H9 (cell line): Measurements from ENCODE around the gene VEGFC. TPM values are rescaled to one million over a fixed set of nuclear protein-coding genes. Genes with fewer than 3 reads are reported as not detected.

ENCODE experiments used
- DNase-seq: peaks from one replicate; pipeline ENCODE4 v3.0.0-alpha.2; 2017
- H2AFZ ChIP-seq: one replicate; pipeline ENCODE4 v1.6.1; 2013; ENCODE audit warnings: mild to moderate bottlenecking, low read length, control low read depth, moderate library complexity
- H2AK5ac ChIP-seq: 2 replicates; pipeline ENCODE4 v1.6.1; 2013; ENCODE audit warnings: low read length, control low read depth, mixed read lengths; ENCODE audit not compliant: insufficient read length
- H2BK120ac ChIP-seq: one replicate; pipeline ENCODE4 v1.6.1; 2013; ENCODE audit warnings: low read depth, mild to moderate bottlenecking, low read length, control low read depth, inconsistent platforms; ENCODE audit not compliant: poor library complexity, severe bottlenecking
- H2BK12ac ChIP-seq: 2 replicates; pipeline ENCODE4 v1.6.1; 2013; ENCODE audit warnings: low read length, control low read depth, mixed read lengths, low read depth; ENCODE audit not compliant: insufficient read length
- H2BK15ac ChIP-seq: 2 replicates; pipeline ENCODE4 v1.6.1; 2013; ENCODE audit warnings: low read depth, low read length, control low read depth
- H2BK20ac ChIP-seq: one replicate; pipeline ENCODE4 v1.6.1; 2013; ENCODE audit warnings: low read depth, mild to moderate bottlenecking, low read length, control low read depth, inconsistent platforms; ENCODE audit not compliant: poor library complexity, severe bottlenecking
- H2BK5ac ChIP-seq: 2 replicates; pipeline ENCODE4 v1.6.1; 2013; ENCODE audit warnings: low read length, control low read depth, mixed read lengths; ENCODE audit not compliant: insufficient read length
- H3K14ac ChIP-seq: 2 replicates; pipeline ENCODE4 v1.6.1; 2013; ENCODE audit warnings: low read length, control low read depth; ENCODE audit not compliant: insufficient read depth
- H3K18ac ChIP-seq: 2 replicates; pipeline ENCODE4 v1.6.1; 2013; ENCODE audit warnings: low read depth, mild to moderate bottlenecking, mixed read lengths, low read length, control low read depth; ENCODE audit not compliant: insufficient read length
- H3K23ac ChIP-seq: 2 replicates; pipeline ENCODE4 v1.6.1; 2013; ENCODE audit warnings: low read length, control low read depth, mixed read lengths, low read depth; ENCODE audit not compliant: insufficient read length
- H3K23me2 ChIP-seq: 2 replicates; pipeline ENCODE4 v1.6.1; 2013; ENCODE audit warnings: low read depth, mild to moderate bottlenecking, mixed read lengths, low read length, control low read depth; ENCODE audit not compliant: insufficient read length, poor library complexity, severe bottlenecking
- H3K27ac ChIP-seq: 2 replicates; pipeline ENCODE4 v1.5.1; 2013; ENCODE audit warnings: low read length, control low read depth, mixed read lengths, low read depth; ENCODE audit not compliant: insufficient read length
- H3K27me3 ChIP-seq: 2 replicates; pipeline ENCODE4 v1.6.1; 2013; ENCODE audit warnings: low read length, control low read depth, inconsistent platforms; ENCODE audit not compliant: insufficient read depth
- H3K4ac ChIP-seq: 2 replicates; pipeline ENCODE4 v1.6.1; 2013; ENCODE audit warnings: low read depth, mild to moderate bottlenecking, control low read depth, inconsistent platforms, low read length, moderate library complexity
- H3K4me1 ChIP-seq: 2 replicates; pipeline ENCODE4 v1.6.1; 2013; ENCODE audit warnings: low read length, control low read depth, inconsistent platforms; ENCODE audit not compliant: insufficient read depth
- H3K4me2 ChIP-seq: 2 replicates; pipeline ENCODE4 v1.6.1; 2013; ENCODE audit warnings: low read length, control low read depth, mixed read lengths; ENCODE audit not compliant: insufficient read length, insufficient read depth
- H3K56ac ChIP-seq: 2 replicates; pipeline ENCODE4 v1.6.1; 2013; ENCODE audit warnings: low read depth, mild to moderate bottlenecking, mixed read lengths, low read length, control low read depth; ENCODE audit not compliant: insufficient read length
- H3K79me1 ChIP-seq: 2 replicates; pipeline ENCODE4 v1.6.1; 2013; ENCODE audit warnings: low read depth, mild to moderate bottlenecking, moderate library complexity, low read length, control low read depth, inconsistent platforms; ENCODE audit not compliant: insufficient read depth, poor library complexity, severe bottlenecking
- H3K79me2 ChIP-seq: 2 replicates; pipeline ENCODE4 v1.6.1; 2013; ENCODE audit warnings: low read length, control low read depth, inconsistent platforms; ENCODE audit not compliant: insufficient read depth
- H3K9ac ChIP-seq: 2 replicates; pipeline ENCODE4 v1.6.1; 2013; ENCODE audit warnings: low read length, control low read depth, mixed read lengths; ENCODE audit not compliant: insufficient read length; ENCODE audit errors: extremely low read depth
- H3K9me3 ChIP-seq: one replicate; pipeline ENCODE4 v1.6.1; 2013; ENCODE audit warnings: low read depth, low read length, inconsistent platforms; ENCODE audit not compliant: control insufficient read depth
- H3T11ph ChIP-seq: one replicate; pipeline ENCODE4 v1.6.1; 2013; ENCODE audit warnings: mild to moderate bottlenecking, low read length, control low read depth, inconsistent platforms
- H4K20me1 ChIP-seq: one replicate; pipeline ENCODE4 v1.6.1; 2013; ENCODE audit not compliant: control insufficient read depth, insufficient read length, insufficient read depth
- H4K5ac ChIP-seq: 2 replicates; pipeline ENCODE4 v1.6.1; 2013; ENCODE audit warnings: low read depth, mild to moderate bottlenecking, mixed read lengths, low read length, control low read depth; ENCODE audit not compliant: insufficient read length
- H4K8ac ChIP-seq: replicated peaks from 2 replicates; pipeline ENCODE4 v1.6.1; 2013; ENCODE audit warnings: low read length, control low read depth, mixed read lengths, low read depth; ENCODE audit not compliant: insufficient read length
- H4K91ac ChIP-seq: 2 replicates; pipeline ENCODE4 v1.6.1; 2013; ENCODE audit warnings: low read depth, mild to moderate bottlenecking, moderate library complexity, mixed read lengths, low read length, control low read depth; ENCODE audit not compliant: insufficient read length
- H3K27ac Mint-ChIP-seq, 3 experiments: 2 replicates in 2 of 3; 3 replicates in 1 of 3; pipeline ENCODE4 v1.8.0; 2020 to 2021; ENCODE audit warnings: mixed read lengths in 3 of 3, mild to moderate bottlenecking in 1 of 3, moderate library complexity in 1 of 3
- H3K27me3 Mint-ChIP-seq: 2 replicates; pipeline ENCODE4 v1.8.0; 2021; ENCODE audit warnings: low read depth, mild to moderate bottlenecking, moderate library complexity, mixed read lengths
- H3K36me3 Mint-ChIP-seq, 3 experiments: 2 replicates in 2 of 3; 3 replicates in 1 of 3; pipeline ENCODE4 v1.8.0; 2020 to 2021; ENCODE audit warnings: low read depth in 3 of 3, mixed read lengths in 3 of 3; ENCODE audit not compliant: insufficient read depth in 1 of 3
- H3K4me1 Mint-ChIP-seq, 2 experiments: 2 replicates each; pipeline ENCODE4 v1.8.0; 2020; ENCODE audit warnings: mixed read lengths in 2 of 2
- H3K4me3 Mint-ChIP-seq, 2 experiments: 2 replicates in 1 of 2; 3 replicates in 1 of 2; pipeline ENCODE4 v1.8.0; 2020 to 2021; ENCODE audit warnings: mild to moderate bottlenecking in 2 of 2, mixed read lengths in 2 of 2, moderate library complexity in 1 of 2
- H3K9me3 Mint-ChIP-seq, 2 experiments: 2 replicates in 1 of 2; 3 replicates in 1 of 2; pipeline ENCODE4 v1.8.0; 2020; ENCODE audit warnings: mild to moderate bottlenecking in 2 of 2, mixed read lengths in 2 of 2, moderate library complexity in 1 of 2
- CTCF ChIP-seq: fragments of 200-600 bp; sonication (generic); conservative IDR thresholded peaks from 3 replicates; pipeline ENCODE4 v1.8.0; 2021; ENCODE audit warnings: antibody characterized with exemption, mild to moderate bottlenecking
- WGBS: extraction: QIAGEN DNeasy Blood & Tissue Kit; methylation state at CpG from one replicate; pipeline ENCODE4 v1.1.7; 2013; ENCODE audit warnings: missing lambda C conversion rate, low lambda C conversion rate, mixed read lengths; ENCODE audit not compliant: insufficient read length; ENCODE audit errors: extremely low coverage; 5-methylcytosine and 5-hydroxymethylcytosine counted together
- total RNA-seq: library from RNA; stranded (reverse); gene quantifications from 2 replicates; pipeline ENCODE4 v1.2.1, GENCODE V29; 2021

Gene VEGFC
- total RNA-seq, 1 experiment from 2014 or later = 0.46 TPM

DNA sequence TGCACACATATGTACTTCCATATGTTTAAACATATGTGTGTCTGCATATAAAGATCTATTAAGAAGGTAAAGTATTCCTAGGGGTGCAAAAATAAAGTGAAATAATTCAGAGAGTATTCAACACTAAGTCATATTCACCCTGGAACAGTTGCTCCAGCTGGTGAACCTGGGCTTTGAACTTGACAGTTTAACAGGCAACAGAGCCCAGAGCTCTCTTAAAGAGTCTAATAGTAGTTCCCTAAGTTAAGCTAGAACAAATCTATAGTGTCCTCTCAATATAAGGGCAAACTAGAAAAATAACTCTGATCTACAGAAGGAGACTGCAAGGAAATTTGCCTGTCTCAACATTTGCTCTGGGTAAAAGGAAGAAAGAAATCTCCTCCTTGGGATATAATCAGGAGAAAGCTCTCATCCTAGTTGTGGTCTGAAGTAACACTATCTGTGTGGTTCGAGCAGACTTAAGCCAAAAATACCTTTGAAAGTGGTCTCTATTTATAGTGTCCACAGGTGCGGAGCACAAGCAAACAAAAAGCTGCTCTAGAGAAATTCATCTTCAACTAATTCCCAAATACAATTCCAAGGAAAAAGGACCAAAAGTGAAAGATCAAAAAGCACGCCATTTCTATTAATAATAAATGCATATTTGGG, 29.9 kb downstream of the VEGFC start:
- Histone ChIP-seq H3K9ac (no peak overlapping the region), H2BK20ac (no peak overlapping the region), H3K14ac (no peak overlapping the region), H2BK120ac (no peak overlapping the region), H3K79me2 (no peaks in the 10 kb centered on the region), H4K20me1 (no peaks in the 10 kb centered on the region), H2BK12ac (no peak overlapping the region), H3K4me1 (no peaks in the 10 kb centered on the region; the same call in 1 of the 2 replicates), H4K91ac (no peak overlapping the region), H3K23me2 (no peaks in the 10 kb centered on the region), H3K4ac (no peak overlapping the region), H3K9me3 (no peaks in the 10 kb centered on the region), H3K18ac (no peak overlapping the region), H3K27ac (no peak overlapping the region), H3K79me1 (no peaks in the 10 kb centered on the region), H2AFZ (no peak overlapping the region), H3K56ac (no peak overlapping the region), H3T11ph (no peak overlapping the region), H2BK5ac (no peak overlapping the region), H4K8ac (no peak overlapping the region), H3K4me2 (no peak overlapping the region), H2AK5ac (no peak overlapping the region), H2BK15ac (no peak overlapping the region), H3K23ac (no peak overlapping the region), H4K5ac (no peak overlapping the region), H3K27me3 (no peaks in the 10 kb centered on the region)
- Mint-ChIP-seq H3K9me3 (peaks cover 2 to 3% of the 10 kb centered on the region in 2 experiments; a peak in 2 of 5 replicates), H3K4me3 (no peak overlapping the region), H3K36me3 (peaks cover 0 to 5% (median 0%) of the 10 kb centered on the region in 3 experiments; a peak in 3 of 7 replicates), H3K27ac (no peak overlapping the region), H3K4me1 (no peaks in the 10 kb centered on the region; a peak in 1 of 4 replicates), H3K27me3 (peaks cover 2% of the 10 kb centered on the region; the same call in 1 of the 2 replicates)
- DNase-seq = no peak
- WGBS = no CpG with 5 or more reads among the region's 3 CpGs
- TF ChIP-seq CTCF = no peak
